ENCODE results near the gene RAD52. TPM values are rescaled to one million over a fixed set of nuclear protein-coding genes. Genes with fewer than 3 reads are reported as not detected.
A peak's percentile ranks its signal among the peaks of the same experiment; 100 is the strongest.

The RAD52 gene
- total and polyA plus RNA-seq, 2 donors from 2014 or later = 6.4 to 17.1 TPM

DNA sequence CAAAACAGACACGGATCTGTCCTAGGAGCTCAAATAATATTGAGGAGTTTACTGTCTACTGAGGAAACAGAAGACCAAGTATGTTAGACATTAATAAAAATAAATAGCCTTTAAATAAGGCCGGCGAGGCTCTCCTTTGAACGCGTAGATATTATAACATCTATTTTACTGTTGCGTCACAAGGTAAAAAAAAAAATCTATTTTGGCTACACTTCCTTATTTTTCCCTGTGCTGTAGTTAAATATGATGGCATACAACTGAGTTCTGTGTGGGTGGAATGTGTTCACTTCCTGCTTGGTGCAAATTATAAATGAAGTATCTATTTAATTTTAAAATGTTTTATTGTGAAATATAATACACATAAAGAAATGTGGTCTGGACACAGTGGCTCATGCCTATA is 17.2 kb upstream of the RAD52 start:
- FAIRE-seq (no peak), DNase-seq (no peak)
- H3K4me3 ChIP-seq (ENCODE audit: low read length in 3 of 3) = no peak overlapping the region
- intact Hi-C loops (cut with DNase I) = no loop called here
- H3K36me3 ChIP-seq (ENCODE audit: control insufficient read depth in 2 of 3, insufficient read depth in 3 of 3, low read length in 3 of 3) = no peaks in the 10 kb centered on the region
- TF ChIP-seq, protein P1, sequence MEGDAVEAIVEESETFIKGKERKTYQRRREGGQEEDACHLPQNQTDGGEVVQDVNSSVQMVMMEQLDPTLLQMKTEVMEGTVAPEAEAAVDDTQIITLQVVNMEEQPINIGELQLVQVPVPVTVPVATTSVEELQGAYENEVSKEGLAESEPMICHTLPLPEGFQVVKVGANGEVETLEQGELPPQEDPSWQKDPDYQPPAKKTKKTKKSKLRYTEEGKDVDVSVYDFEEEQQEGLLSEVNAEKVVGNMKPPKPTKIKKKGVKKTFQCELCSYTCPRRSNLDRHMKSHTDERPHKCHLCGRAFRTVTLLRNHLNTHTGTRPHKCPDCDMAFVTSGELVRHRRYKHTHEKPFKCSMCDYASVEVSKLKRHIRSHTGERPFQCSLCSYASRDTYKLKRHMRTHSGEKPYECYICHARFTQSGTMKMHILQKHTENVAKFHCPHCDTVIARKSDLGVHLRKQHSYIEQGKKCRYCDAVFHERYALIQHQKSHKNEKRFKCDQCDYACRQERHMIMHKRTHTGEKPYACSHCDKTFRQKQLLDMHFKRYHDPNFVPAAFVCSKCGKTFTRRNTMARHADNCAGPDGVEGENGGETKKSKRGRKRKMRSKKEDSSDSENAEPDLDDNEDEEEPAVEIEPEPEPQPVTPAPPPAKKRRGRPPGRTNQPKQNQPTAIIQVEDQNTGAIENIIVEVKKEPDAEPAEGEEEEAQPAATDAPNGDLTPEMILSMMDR (IDR thresholded peaks at IDR 0.05; ENCODE audit: borderline replicate concordance, extremely low read depth, insufficient read depth) = no peak
- no peaks in the 10 kb centered on the region for H3K9me3 ChIP-seq (ENCODE audit: control insufficient read depth in 2 of 3, insufficient read depth in 1 of 3, low read length in 3 of 3)
- H3K4me1 ChIP-seq (ENCODE audit: control insufficient read depth in 2 of 3, insufficient read depth in 2 of 3, low read depth in 1 of 3, low read length in 3 of 3) = no peaks in the 10 kb centered on the region
- H3K27ac ChIP-seq (ENCODE audit: low read depth in 2 of 2, low read length in 2 of 2) = no peak overlapping the region
- no peaks in the 10 kb centered on the region for H3K27me3 ChIP-seq (ENCODE audit: control insufficient read depth, insufficient read depth, low read length)
- H3K9ac ChIP-seq (ENCODE audit: low read length in 3 of 3) = no peak overlapping the region

DNA sequence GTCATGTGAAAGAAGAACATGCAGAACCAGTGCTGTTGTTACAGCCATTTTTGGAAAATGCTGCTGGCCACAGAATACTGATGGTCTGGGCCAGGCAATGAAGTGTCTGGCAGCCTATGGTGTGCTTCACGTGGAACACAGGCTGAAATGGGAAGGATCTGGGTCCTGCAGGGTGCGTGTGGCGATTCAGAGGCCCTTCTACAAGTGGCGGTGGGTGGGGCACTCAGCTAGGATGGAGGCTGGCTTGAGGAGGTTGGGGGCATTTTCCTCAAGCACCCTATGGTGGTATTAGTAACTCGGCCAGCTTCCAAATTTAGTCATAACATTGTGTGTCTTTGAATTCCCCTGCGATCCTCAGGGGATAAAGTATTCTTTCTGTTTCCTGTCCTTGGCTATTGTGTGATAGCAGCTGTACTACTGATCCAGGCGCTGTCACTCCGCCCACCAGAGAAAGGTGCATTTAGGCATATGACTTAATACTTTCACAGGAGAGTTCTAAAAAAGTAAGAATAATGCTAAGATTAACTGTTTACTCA is 9.2 kb upstream of the RAD52 start:
- DNase-seq = peak in 2 of 5 donors; percentile 12 to 33
- no peaks in the 10 kb centered on the region for H3K9me3 ChIP-seq (ENCODE audit: control insufficient read depth in 2 of 3, insufficient read depth in 1 of 3, low read length in 3 of 3)
- H3K9ac ChIP-seq (ENCODE audit: low read length in 3 of 3) = no peak overlapping the region
- intact Hi-C loops (cut with DNase I) = no loop called here
- H3K4me3 ChIP-seq (ENCODE audit: low read length in 3 of 3) = no peak overlapping the region
- no peak overlapping the region for H3K27ac ChIP-seq (ENCODE audit: low read depth in 2 of 2, low read length in 2 of 2)
- H3K36me3 ChIP-seq (ENCODE audit: control insufficient read depth in 2 of 3, insufficient read depth in 3 of 3, low read length in 3 of 3) = no peaks in the 10 kb centered on the region
- no peaks in the 10 kb centered on the region for H3K4me1 ChIP-seq (ENCODE audit: control insufficient read depth in 2 of 3, insufficient read depth in 2 of 3, low read depth in 1 of 3, low read length in 3 of 3)
- H3K27me3 ChIP-seq (ENCODE audit: control insufficient read depth, insufficient read depth, low read length) = no peaks in the 10 kb centered on the region
- TF ChIP-seq, protein P1 (IDR thresholded peaks at IDR 0.05; ENCODE audit: borderline replicate concordance, extremely low read depth, insufficient read depth) = no peak
- FAIRE-seq = no peak

DNA sequence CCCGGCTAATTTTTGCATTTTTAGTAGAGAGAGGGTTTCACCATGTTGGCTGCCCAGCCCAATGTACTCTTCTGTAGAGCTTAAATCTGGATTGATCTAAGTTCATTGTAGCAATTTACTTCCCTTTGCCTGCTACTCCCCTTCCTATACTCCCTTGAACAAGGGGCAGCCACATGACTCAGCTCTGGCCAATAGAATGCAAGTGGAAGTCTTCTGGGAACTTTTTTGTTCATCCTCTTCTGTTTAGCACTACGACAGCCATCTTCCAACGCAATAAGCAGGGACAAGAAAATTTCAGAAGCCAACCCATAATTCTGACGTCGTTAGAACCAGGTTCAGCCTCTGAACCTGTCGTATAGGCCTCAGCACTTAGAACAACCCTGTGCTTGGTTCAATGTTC is 6.4 kb upstream of the RAD52 start:
- Histone ChIP-seq H3K36me3 (ENCODE audit: control insufficient read depth in 2 of 3, insufficient read depth in 3 of 3, low read length in 3 of 3) (no peaks in the 10 kb centered on the region), H3K27me3 (ENCODE audit: control insufficient read depth, insufficient read depth, low read length) (no peaks in the 10 kb centered on the region), H3K4me1 (ENCODE audit: control insufficient read depth in 2 of 3, insufficient read depth in 2 of 3, low read depth in 1 of 3, low read length in 3 of 3) (no peaks in the 10 kb centered on the region), H3K4me3 (ENCODE audit: low read length in 3 of 3) (no peak overlapping the region), H3K27ac (ENCODE audit: low read depth in 2 of 2, low read length in 2 of 2) (no peak overlapping the region), H3K9ac (ENCODE audit: low read length in 3 of 3) (no peak overlapping the region), H3K9me3 (ENCODE audit: control insufficient read depth in 2 of 3, insufficient read depth in 1 of 3, low read length in 3 of 3) (no peaks in the 10 kb centered on the region)
- intact Hi-C loops (cut with DNase I) = no loop called here
- FAIRE-seq (no peak), DNase-seq (no peak)
- TF ChIP-seq, protein P1 (IDR thresholded peaks at IDR 0.05; ENCODE audit: borderline replicate concordance, extremely low read depth, insufficient read depth) = no peak

DNA sequence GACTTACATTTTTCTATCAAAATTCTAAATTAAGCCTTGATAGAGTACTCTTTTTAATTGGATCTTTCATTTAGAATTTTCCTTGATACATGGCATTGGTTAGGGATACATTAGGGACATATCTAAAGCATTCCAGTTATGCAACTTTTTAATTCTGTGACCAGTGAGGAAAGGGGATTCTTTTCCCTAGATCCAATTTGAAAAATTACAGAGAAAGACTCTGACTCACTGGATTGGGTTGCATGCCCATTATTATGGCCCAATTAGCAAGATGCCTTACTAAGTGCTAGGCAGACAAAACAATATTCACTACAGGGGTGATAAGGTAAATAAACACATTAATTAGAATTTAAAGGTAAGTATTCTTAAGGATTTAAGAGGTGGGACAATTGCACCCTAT is 5.2 kb upstream of the RAD52 start:
- DNase-seq (no peak), FAIRE-seq (no peak)
- Histone ChIP-seq H3K4me3 (ENCODE audit: low read length in 3 of 3) (no peak overlapping the region), H3K9me3 (ENCODE audit: control insufficient read depth in 2 of 3, insufficient read depth in 1 of 3, low read length in 3 of 3) (no peaks in the 10 kb centered on the region), H3K4me1 (ENCODE audit: control insufficient read depth in 2 of 3, insufficient read depth in 2 of 3, low read depth in 1 of 3, low read length in 3 of 3) (no peaks in the 10 kb centered on the region), H3K27ac (ENCODE audit: low read depth in 2 of 2, low read length in 2 of 2) (no peak overlapping the region), H3K9ac (ENCODE audit: low read length in 3 of 3) (no peak overlapping the region), H3K36me3 (ENCODE audit: control insufficient read depth in 2 of 3, insufficient read depth in 3 of 3, low read length in 3 of 3) (no peaks in the 10 kb centered on the region), H3K27me3 (ENCODE audit: control insufficient read depth, insufficient read depth, low read length) (no peaks in the 10 kb centered on the region)
- intact Hi-C loops (cut with DNase I) = no loop called here
- TF ChIP-seq, protein P1 (IDR thresholded peaks at IDR 0.05; ENCODE audit: borderline replicate concordance, extremely low read depth, insufficient read depth) = no peak

All from kidney (tissue), 14 donors.